Epithelial cell of prostate (primary cell): ENCODE measurements around the gene HAUS7.
"Not testable (repeated sequence)": the region's sequence is repeated elsewhere in the genome, so short reads cannot be mapped to it uniquely, and the experiment has no call there.

ENCODE experiments used
- DNase-seq: peaks from one replicate; pipeline ENCODE4 v3.0.0-alpha.2; 2011; ENCODE audit warnings: low read depth, low spot score
- H3K27ac ChIP-seq: fragments of 450-650 bp; 2 replicates; pipeline ENCODE4 v1.5.1; 2017; ENCODE audit warnings: mild to moderate bottlenecking

Gene HAUS7

GRCh38 chrX:153412746-153413720 lies 57.3 kb downstream of the HAUS7 start:
- H3K27ac ChIP-seq, result no peak overlapping the region
- no peak for DNase-seq

GRCh38 chrX:153411988-153412574 lies 58.3 kb downstream of the HAUS7 start:
- no peak overlapping the region for H3K27ac ChIP-seq
- no peak for DNase-seq

- no peak for DNase-seq
- H3K27ac ChIP-seq, result no peak within 1 kb of the TSS
Observed at GRCh38 chrX:153411255-153411987, 59.0 kb downstream of the HAUS7 start, which contains the start of gene ZFP92. TSS of gene ZFP92 (plus strand) at chrX:153411472. CDS start at chrX:153418323, 6,851 bp downstream.

- no peak for DNase-seq
Observed at GRCh38 chrX:153410888-153411254, 59.5 kb downstream of the HAUS7 start.

GRCh38 chrX:153410373-153410772 lies 60.0 kb downstream of the HAUS7 start:
- DNase-seq, result no peak
- H3K27ac ChIP-seq, result no peak overlapping the region

More at GRCh38 chrX:153410888-153411254, 59.5 kb downstream of the HAUS7 start:
- no peak overlapping the region for H3K27ac ChIP-seq

- DNase-seq, result no peak
- H3K27ac ChIP-seq, result no peak overlapping the region
Observed at GRCh38 chrX:153409414-153410101, 60.8 kb downstream of the HAUS7 start.

GRCh38 chrX:153408871-153409351 lies 61.5 kb downstream of the HAUS7 start:
- H3K27ac ChIP-seq, result no peak overlapping the region
- DNase-seq, result no peak

GRCh38 chrX:153408221-153408721 lies 62.1 kb downstream of the HAUS7 start:
- no peak overlapping the region for H3K27ac ChIP-seq
- no peak for DNase-seq

- H3K27ac ChIP-seq, result no peak overlapping the region
- no peak for DNase-seq
Observed at GRCh38 chrX:153407736-153408135, 62.6 kb downstream of the HAUS7 start.

- DNase-seq, result no peak
- H3K27ac ChIP-seq, result no peak overlapping the region
Observed at GRCh38 chrX:153406903-153407302, 63.5 kb downstream of the HAUS7 start.

GRCh38 chrX:153406011-153406410 lies 64.4 kb downstream of the HAUS7 start:
- DNase-seq, result no peak
- H3K27ac ChIP-seq, result no peak overlapping the region

GRCh38 chrX:153405426-153405825 lies 65.0 kb downstream of the HAUS7 start:
- H3K27ac ChIP-seq, result no peak overlapping the region
- no peak for DNase-seq

GRCh38 chrX:153404333-153404732 lies 66.0 kb downstream of the HAUS7 start:
- not testable (repeated sequence) for DNase-seq

GRCh38 chrX:153401133-153401764 lies 69.1 kb downstream of the HAUS7 start, which contains the start of gene PNMA6E:
TSS of gene PNMA6E (minus strand) at chrX:153401350. CDS start at chrX:153398849, 2,501 bp downstream.
- DNase-seq, result no peak
- no peak within 1 kb of the TSS for H3K27ac ChIP-seq

More at GRCh38 chrX:153404333-153404732, 66.0 kb downstream of the HAUS7 start:
- not testable (repeated sequence) for H3K27ac ChIP-seq

- DNase-seq, result no peak
- H3K27ac ChIP-seq, result no peak overlapping the region
Observed at GRCh38 chrX:153400146-153401132, 69.9 kb downstream of the HAUS7 start.

- DNase-seq, result no peak
- H3K27ac ChIP-seq, result no peak overlapping the region
Observed at GRCh38 chrX:153398275-153398960, 72.0 kb downstream of the HAUS7 start.
